H1 (cell line): Measurements from ENCODE around the gene CRKL. TPM values are rescaled to one million over a fixed set of nuclear protein-coding genes. Genes with fewer than 3 reads are reported as not detected.
A peak's percentile ranks its signal among the peaks of the same experiment; 100 is the strongest.

Experiments used
- ASH2L ChIP-seq: fragments of 200-600, 300-600 bp; sonication (generic); IDR thresholded peaks from one replicate; pipeline ENCODE4 v1.7.1; 2017; ENCODE audit warnings: low read length
- BCL11A ChIP-seq, 2 experiments: IDR thresholded peaks; one replicate each; pipeline ENCODE4 v1.6.1; 2011; ENCODE audit warnings: low read depth in 2 of 2, low read length in 2 of 2, mild to moderate bottlenecking in 2 of 2
- CBX8 ChIP-seq: fragments of 300-800, 300-1000 bp; sonication (generic); IDR thresholded peaks from 2 replicates; pipeline ENCODE4 v1.7.1; 2016; ENCODE audit warnings: low read depth, low read length, borderline replicate concordance
- EGR1 ChIP-seq: IDR thresholded peaks from 2 replicates; pipeline ENCODE4 v1.6.1; 2011; ENCODE audit warnings: low read depth, low read length, borderline replicate concordance
- EZH2 ChIP-seq: fragments of 200-600 bp; sonication (generic); IDR thresholded peaks from 2 replicates; pipeline ENCODE4 v1.7.1; 2012; ENCODE audit warnings: low read depth, mild to moderate bottlenecking, moderate library complexity, low read length, inconsistent platforms; ENCODE audit not compliant: severe bottlenecking
- HDAC2 ChIP-seq, 2 experiments: fragments of 300-600 bp in 1 of 2; sonication (generic) in 1 of 2; IDR thresholded peaks; 2 replicates each; pipeline ENCODE4 v1.6.1; 2011 to 2012; ENCODE audit warnings: low read depth in 2 of 2, low read length in 2 of 2, mild to moderate bottlenecking in 2 of 2, moderate library complexity in 2 of 2, borderline replicate concordance in 1 of 2, inconsistent platforms in 1 of 2
- NANOG ChIP-seq: IDR thresholded peaks from 2 replicates; pipeline ENCODE4 v1.6.1; 2011; ENCODE audit warnings: low read length, low read depth, mild to moderate bottlenecking, inconsistent platforms; ENCODE audit not compliant: insufficient read depth, poor library complexity, severe bottlenecking
- NRF1 ChIP-seq: IDR thresholded peaks from 2 replicates; pipeline ENCODE4 v1.6.1; 2011; ENCODE audit warnings: mild to moderate bottlenecking, low read depth, low read length, improper control_type of control experiment
- SAP30 ChIP-seq: fragments of 300-600 bp; sonication (generic); IDR thresholded peaks from 2 replicates; pipeline ENCODE4 v1.7.1; 2012; ENCODE audit warnings: low read length, moderate library complexity, mild to moderate bottlenecking, inconsistent platforms; ENCODE audit not compliant: insufficient read depth, insufficient replicate concordance
- SIN3A ChIP-seq, 2 experiments: IDR thresholded peaks in 1 of 2; conservative IDR thresholded peaks in 1 of 2; 2 replicates each; pipeline ENCODE4 v1.6.1; 2011 to 2012; ENCODE audit warnings: low read length in 2 of 2, improper control_type of control experiment in 1 of 2, low read depth in 1 of 2, mild to moderate bottlenecking in 1 of 2
- SP1 ChIP-seq: IDR thresholded peaks from 2 replicates; pipeline ENCODE4 v1.6.1; 2011; ENCODE audit warnings: low read depth, low read length
- SP2 ChIP-seq: IDR thresholded peaks from 2 replicates; pipeline ENCODE4 v1.6.1; 2012; ENCODE audit warnings: mild to moderate bottlenecking, low read length, inconsistent platforms
- SUZ12 ChIP-seq: fragments of 200-600 bp; sonication (generic); IDR thresholded peaks from 2 replicates; pipeline ENCODE4 v1.6.1; 2012; ENCODE audit warnings: mild to moderate bottlenecking, inconsistent platforms, low read length, moderate library complexity, mixed read lengths
- TAF7 ChIP-seq: optimal IDR thresholded peaks from 2 replicates; pipeline ENCODE3; 2011; ENCODE audit warnings: low read depth, mild to moderate bottlenecking, inconsistent platforms, low read length, moderate library complexity, borderline replicate concordance
- TBP ChIP-seq: IDR thresholded peaks from 2 replicates; pipeline ENCODE4 v1.6.1; 2011; ENCODE audit warnings: low read depth, low read length, improper control_type of control experiment
- polyA plus RNA-seq, 7 experiments: library from polyadenylated mRNA; depleted of rRNA in 3 of 7; stranded (reverse) in 5 of 7; unstranded in 2 of 7; fragments of >200 nt in 5 of 7; fragments of 200-250 nt in 2 of 7; gene quantifications; 1 replicate in 5 of 7; 2 replicates in 1 of 7; 4 replicates in 1 of 7; pipeline versions ENCODE4 v1.2.1 to v1.2.3, GENCODE V29; 2011 to 2013; ENCODE audit warnings: missing spikeins in 2 of 7, mixed read lengths in 2 of 7
- total RNA-seq: library from RNA; stranded (reverse); fragmentation: NEBNext Ultra II Directional; extraction: Animal tissue kit (Norgen Biotek cat#: 25700); gene quantifications from 2 replicates; pipeline ENCODE4 v1.2.1, GENCODE V29; 2021
- TF ChIP-seq, protein P1 (sequence below), 3 experiments: IDR thresholded peaks; 1 replicate in 2 of 3; 2 replicates in 1 of 3; pipeline versions ENCODE4 v1.5.1 to v1.6.1; 2011; ENCODE audit warnings: low read length in 3 of 3, mild to moderate bottlenecking in 3 of 3, inconsistent platforms in 2 of 3, low read depth in 1 of 3, moderate library complexity in 1 of 3; ENCODE audit not compliant: insufficient read depth in 1 of 3; ENCODE audit errors: control extremely low read depth in 1 of 3
- TF ChIP-seq, protein P2 (sequence below): IDR thresholded peaks from 2 replicates; pipeline ENCODE4 v1.6.1; 2012; ENCODE audit warnings: low read length, inconsistent platforms
- TF ChIP-seq, protein P3 (sequence below): IDR thresholded peaks from 2 replicates; pipeline ENCODE4 v1.6.1; 2011; ENCODE audit warnings: low read depth, mild to moderate bottlenecking, low read length; ENCODE audit not compliant: insufficient read depth

CRKL gene
- total and polyA plus RNA-seq, 2 of the 8 experiments (the other 6 are each of a cell fraction or from before 2014, with no cell fraction given): 34.5 to 94.5 TPM

DNA sequence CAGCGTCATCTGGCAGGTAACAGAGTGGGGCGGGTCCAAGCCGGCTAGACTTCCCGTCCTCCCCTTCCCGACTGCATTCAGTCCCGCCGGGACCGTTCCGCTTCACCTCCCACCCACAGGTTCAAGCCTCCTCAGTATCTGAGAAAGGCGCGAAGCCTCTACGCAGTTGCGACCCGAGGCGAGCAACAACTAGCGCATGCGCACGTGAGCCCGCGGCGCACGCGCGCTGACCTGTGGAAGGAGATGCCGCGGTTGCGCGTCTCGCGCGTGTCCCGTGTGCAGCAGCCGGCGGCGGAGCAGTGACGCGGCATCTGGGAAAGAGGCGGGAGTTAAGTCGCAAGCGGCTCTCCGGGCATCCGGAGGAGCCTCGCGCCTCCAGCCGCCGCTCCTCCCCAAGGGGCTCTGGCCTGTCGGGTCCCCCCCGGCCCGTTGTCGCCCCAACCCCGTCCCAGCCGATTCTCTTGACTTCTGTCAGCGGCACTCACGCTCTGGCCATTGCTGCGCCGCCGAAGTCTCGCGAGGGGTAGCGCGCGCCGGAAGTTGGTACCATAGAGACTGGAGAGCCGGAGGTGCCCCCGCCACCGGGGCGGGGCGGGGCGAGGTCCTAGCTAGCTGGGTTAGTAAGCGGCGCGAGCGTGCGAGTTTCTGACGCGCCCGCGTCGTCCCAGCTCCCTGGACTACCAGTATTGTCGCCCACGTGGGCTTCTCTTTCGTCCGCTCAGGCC lies 84.6 kb downstream of the CRKL start, which contains the start of gene THAP7 (continued):
- TF ChIP-seq, protein P1, sequence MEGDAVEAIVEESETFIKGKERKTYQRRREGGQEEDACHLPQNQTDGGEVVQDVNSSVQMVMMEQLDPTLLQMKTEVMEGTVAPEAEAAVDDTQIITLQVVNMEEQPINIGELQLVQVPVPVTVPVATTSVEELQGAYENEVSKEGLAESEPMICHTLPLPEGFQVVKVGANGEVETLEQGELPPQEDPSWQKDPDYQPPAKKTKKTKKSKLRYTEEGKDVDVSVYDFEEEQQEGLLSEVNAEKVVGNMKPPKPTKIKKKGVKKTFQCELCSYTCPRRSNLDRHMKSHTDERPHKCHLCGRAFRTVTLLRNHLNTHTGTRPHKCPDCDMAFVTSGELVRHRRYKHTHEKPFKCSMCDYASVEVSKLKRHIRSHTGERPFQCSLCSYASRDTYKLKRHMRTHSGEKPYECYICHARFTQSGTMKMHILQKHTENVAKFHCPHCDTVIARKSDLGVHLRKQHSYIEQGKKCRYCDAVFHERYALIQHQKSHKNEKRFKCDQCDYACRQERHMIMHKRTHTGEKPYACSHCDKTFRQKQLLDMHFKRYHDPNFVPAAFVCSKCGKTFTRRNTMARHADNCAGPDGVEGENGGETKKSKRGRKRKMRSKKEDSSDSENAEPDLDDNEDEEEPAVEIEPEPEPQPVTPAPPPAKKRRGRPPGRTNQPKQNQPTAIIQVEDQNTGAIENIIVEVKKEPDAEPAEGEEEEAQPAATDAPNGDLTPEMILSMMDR (IDR thresholded peaks at IDR 0.05; ENCODE audit: control extremely low read depth in 1 of 3, insufficient read depth in 1 of 3, low read depth in 1 of 3, low read length in 3 of 3): no peak
- TF ChIP-seq NRF1 (peak; percentile 81), TAF7 (no peak), TBP (peak; percentile 67; the same call in 1 of the 2 replicates), CBX8 (no peak), NANOG (no peak), EZH2 (no peak), EGR1 (no peak), SP2 (peak; percentile 17; the same call in 1 of the 2 replicates), ASH2L (peak; percentile 80), BCL11A (IDR thresholded peaks at IDR 0.05; ENCODE audit: low read depth in 2 of 2, low read length in 2 of 2) (no peak), SAP30 (no peak), HDAC2 (IDR thresholded peaks at IDR 0.05; ENCODE audit: borderline replicate concordance in 1 of 2, low read depth in 2 of 2, low read length in 2 of 2) (peak in 1 of 2 experiments; percentile 92; a peak in 2 of 4 replicates), SIN3A (conservative IDR thresholded peaks at IDR 0.05 in 1 of 2, IDR thresholded peaks at IDR 0.05 in 1 of 2; ENCODE audit: low read depth in 1 of 2, low read length in 2 of 2) (peak in 1 of 2 experiments; percentile 89; a peak in 2 of 4 replicates), SP1 (no peak), SUZ12 (no peak)
- TF ChIP-seq, protein P2, sequence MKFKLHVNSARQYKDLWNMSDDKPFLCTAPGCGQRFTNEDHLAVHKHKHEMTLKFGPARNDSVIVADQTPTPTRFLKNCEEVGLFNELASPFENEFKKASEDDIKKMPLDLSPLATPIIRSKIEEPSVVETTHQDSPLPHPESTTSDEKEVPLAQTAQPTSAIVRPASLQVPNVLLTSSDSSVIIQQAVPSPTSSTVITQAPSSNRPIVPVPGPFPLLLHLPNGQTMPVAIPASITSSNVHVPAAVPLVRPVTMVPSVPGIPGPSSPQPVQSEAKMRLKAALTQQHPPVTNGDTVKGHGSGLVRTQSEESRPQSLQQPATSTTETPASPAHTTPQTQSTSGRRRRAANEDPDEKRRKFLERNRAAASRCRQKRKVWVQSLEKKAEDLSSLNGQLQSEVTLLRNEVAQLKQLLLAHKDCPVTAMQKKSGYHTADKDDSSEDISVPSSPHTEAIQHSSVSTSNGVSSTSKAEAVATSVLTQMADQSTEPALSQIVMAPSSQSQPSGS: no peak
- TF ChIP-seq, protein P3, sequence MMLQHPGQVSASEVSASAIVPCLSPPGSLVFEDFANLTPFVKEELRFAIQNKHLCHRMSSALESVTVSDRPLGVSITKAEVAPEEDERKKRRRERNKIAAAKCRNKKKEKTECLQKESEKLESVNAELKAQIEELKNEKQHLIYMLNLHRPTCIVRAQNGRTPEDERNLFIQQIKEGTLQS: 0 out of 2 replicates have a peak, but pooled peaks have one; percentile 8
